ENCODE results near the gene PPP1R12B.
"Not testable (repeated sequence)": the region's sequence is repeated elsewhere in the genome, so short reads cannot be mapped to it uniquely, and the experiment has no call there.

Gene PPP1R12B

GRCh38 chr1:202540448-202540847 is 191.9 kb downstream of the PPP1R12B start:
- Histone ChIP-seq H3K4me2 (ENCODE audit: low read length) (no peak overlapping the region), H3K36me3 (ENCODE audit: control insufficient read depth, low read length) (no peaks in the 10 kb centered on the region), H3K27me3 (ENCODE audit: control insufficient read depth, low read length) (no peaks in the 10 kb centered on the region), H3K27ac (ENCODE audit: low read depth, low read length) (no peak overlapping the region), H3K9me2 (replicated peaks; ENCODE audit: control insufficient read depth, low read length) (no peaks in the 10 kb centered on the region), H3K4me1 (ENCODE audit: control insufficient read depth, low read length) (no peaks in the 10 kb centered on the region), H3F3A (ENCODE audit: control insufficient read depth, insufficient read depth) (no peaks in the 10 kb centered on the region), H3K79me2 (ENCODE audit: control insufficient read depth, low read length) (no peaks in the 10 kb centered on the region), H3K9me3 (ENCODE audit: control insufficient read depth, insufficient read depth, low read length) (no peaks in the 10 kb centered on the region), H3K4me3 (ENCODE audit: low read length) (no peak overlapping the region), H4K20me1 (ENCODE audit: control insufficient read depth, insufficient read depth, low read depth, low read length) (no peaks in the 10 kb centered on the region)
- TF ChIP-seq, protein P1, sequence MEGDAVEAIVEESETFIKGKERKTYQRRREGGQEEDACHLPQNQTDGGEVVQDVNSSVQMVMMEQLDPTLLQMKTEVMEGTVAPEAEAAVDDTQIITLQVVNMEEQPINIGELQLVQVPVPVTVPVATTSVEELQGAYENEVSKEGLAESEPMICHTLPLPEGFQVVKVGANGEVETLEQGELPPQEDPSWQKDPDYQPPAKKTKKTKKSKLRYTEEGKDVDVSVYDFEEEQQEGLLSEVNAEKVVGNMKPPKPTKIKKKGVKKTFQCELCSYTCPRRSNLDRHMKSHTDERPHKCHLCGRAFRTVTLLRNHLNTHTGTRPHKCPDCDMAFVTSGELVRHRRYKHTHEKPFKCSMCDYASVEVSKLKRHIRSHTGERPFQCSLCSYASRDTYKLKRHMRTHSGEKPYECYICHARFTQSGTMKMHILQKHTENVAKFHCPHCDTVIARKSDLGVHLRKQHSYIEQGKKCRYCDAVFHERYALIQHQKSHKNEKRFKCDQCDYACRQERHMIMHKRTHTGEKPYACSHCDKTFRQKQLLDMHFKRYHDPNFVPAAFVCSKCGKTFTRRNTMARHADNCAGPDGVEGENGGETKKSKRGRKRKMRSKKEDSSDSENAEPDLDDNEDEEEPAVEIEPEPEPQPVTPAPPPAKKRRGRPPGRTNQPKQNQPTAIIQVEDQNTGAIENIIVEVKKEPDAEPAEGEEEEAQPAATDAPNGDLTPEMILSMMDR (IDR thresholded peaks at IDR 0.05; ENCODE audit: low read depth, low read length, poor library complexity, severe bottlenecking) = no peak
- TF ChIP-seq EZH2phosphoT487 (IDR thresholded peaks at IDR 0.05; ENCODE audit: borderline replicate concordance, low read length) = no peak

GRCh38 chr1:202540858-202541257 is 192.4 kb downstream of the PPP1R12B start:
- not testable (repeated sequence) for H3K9me2 ChIP-seq (replicated peaks; ENCODE audit: control insufficient read depth, low read length); H3K9me3 ChIP-seq (ENCODE audit: control insufficient read depth, insufficient read depth, low read length); H3K27me3 ChIP-seq (ENCODE audit: control insufficient read depth, low read length); H3K27ac ChIP-seq (ENCODE audit: low read depth, low read length); H3K4me1 ChIP-seq (ENCODE audit: control insufficient read depth, low read length); H3K4me2 ChIP-seq (ENCODE audit: low read length); H3K79me2 ChIP-seq (ENCODE audit: control insufficient read depth, low read length); H3F3A ChIP-seq (ENCODE audit: control insufficient read depth, insufficient read depth); H3K36me3 ChIP-seq (ENCODE audit: control insufficient read depth, low read length); H4K20me1 ChIP-seq (ENCODE audit: control insufficient read depth, insufficient read depth, low read depth, low read length); H3K4me3 ChIP-seq (ENCODE audit: low read length)

DNA sequence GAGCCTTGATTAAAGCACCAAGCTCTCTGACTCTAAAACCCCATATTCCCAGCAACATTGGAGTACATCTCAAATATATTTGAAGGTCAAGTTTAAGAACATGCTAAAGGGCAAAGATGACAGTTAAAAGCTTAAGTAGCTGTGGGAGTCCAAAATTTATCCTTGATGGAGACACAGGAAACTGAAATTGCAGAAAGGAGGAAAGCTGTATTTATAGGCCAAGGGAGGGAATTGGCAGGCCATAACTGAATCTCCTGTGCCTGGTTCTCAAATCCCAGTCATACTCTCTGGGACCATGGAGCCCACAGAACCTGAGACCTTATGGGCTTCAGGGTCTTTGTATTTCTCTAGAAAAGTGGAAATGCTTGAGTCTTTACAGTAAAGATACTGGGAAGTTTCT is 193.9 kb downstream of the PPP1R12B start:
- not testable (repeated sequence) for H3K4me3 ChIP-seq (ENCODE audit: low read length); H3K4me1 ChIP-seq (ENCODE audit: control insufficient read depth, low read length); H3K27ac ChIP-seq (ENCODE audit: low read depth, low read length); H4K20me1 ChIP-seq (ENCODE audit: control insufficient read depth, insufficient read depth, low read depth, low read length); H3K9me3 ChIP-seq (ENCODE audit: control insufficient read depth, insufficient read depth, low read length); H3K4me2 ChIP-seq (ENCODE audit: low read length); H3K9me2 ChIP-seq (replicated peaks; ENCODE audit: control insufficient read depth, low read length); H3F3A ChIP-seq (ENCODE audit: control insufficient read depth, insufficient read depth); H3K36me3 ChIP-seq (ENCODE audit: control insufficient read depth, low read length); H3K27me3 ChIP-seq (ENCODE audit: control insufficient read depth, low read length); H3K79me2 ChIP-seq (ENCODE audit: control insufficient read depth, low read length)

DNA sequence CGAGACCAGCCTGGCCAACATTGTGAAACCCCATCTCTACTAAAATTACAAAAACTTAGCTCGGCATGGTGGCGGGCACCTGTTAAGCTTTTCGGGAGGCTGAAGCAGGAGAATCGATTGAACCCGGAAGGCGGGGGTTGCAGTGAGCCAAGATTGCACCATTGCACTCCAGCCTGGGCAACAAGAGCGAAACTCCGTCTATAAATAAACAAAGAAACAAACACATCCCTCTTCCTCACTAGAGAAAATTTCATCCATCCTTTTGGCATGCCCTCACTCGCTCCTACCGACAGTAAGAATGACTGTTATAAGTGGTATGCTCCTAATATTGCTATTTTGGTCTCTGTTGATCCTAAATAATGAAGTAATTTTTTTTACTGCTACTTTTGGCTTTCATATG is 195.0 kb downstream of the PPP1R12B start:
- not testable (repeated sequence) for H4K20me1 ChIP-seq (ENCODE audit: control insufficient read depth, insufficient read depth, low read depth, low read length); H3K36me3 ChIP-seq (ENCODE audit: control insufficient read depth, low read length); H3F3A ChIP-seq (ENCODE audit: control insufficient read depth, insufficient read depth); H3K9me2 ChIP-seq (replicated peaks; ENCODE audit: control insufficient read depth, low read length); H3K79me2 ChIP-seq (ENCODE audit: control insufficient read depth, low read length); H3K27ac ChIP-seq (ENCODE audit: low read depth, low read length); H3K9me3 ChIP-seq (ENCODE audit: control insufficient read depth, insufficient read depth, low read length); H3K27me3 ChIP-seq (ENCODE audit: control insufficient read depth, low read length); H3K4me1 ChIP-seq (ENCODE audit: control insufficient read depth, low read length); H3K4me2 ChIP-seq (ENCODE audit: low read length); H3K4me3 ChIP-seq (ENCODE audit: low read length)

DNA sequence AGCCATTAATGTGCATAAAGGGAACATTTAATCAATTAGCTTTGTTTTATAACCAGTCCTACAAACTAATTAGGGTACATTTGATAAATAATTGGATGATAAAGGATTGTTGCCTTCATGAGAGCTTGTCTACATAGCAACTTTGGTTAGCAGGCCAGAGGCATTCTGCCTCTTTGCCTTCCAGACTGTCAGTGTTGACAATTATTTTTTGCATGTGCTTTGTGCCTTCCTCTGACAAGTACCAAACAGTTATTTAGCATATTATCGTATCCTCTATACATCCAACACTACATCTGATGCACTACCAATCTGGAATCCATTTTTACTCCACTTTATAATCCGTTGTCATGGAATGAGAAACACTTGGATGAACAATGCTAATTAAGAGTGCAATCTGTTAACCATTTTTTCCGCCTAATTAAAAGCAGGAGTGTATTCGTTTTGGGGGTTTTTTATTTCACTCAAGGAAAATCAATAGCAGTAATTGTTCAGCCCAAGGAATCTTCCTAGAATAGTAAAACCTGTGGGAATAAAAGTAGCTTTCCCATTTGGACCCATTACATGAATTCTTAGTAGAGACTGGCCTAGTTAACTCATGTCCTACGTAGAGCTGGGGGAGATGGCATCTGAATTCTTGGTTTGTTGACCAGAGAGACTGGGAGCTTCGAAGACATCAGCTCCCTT is 196.4 kb downstream of the PPP1R12B start:
- not testable (repeated sequence) for H3K36me3 ChIP-seq (ENCODE audit: control insufficient read depth, low read length); H3K4me1 ChIP-seq (ENCODE audit: control insufficient read depth, low read length); H3K9me3 ChIP-seq (ENCODE audit: control insufficient read depth, insufficient read depth, low read length)

DNA sequence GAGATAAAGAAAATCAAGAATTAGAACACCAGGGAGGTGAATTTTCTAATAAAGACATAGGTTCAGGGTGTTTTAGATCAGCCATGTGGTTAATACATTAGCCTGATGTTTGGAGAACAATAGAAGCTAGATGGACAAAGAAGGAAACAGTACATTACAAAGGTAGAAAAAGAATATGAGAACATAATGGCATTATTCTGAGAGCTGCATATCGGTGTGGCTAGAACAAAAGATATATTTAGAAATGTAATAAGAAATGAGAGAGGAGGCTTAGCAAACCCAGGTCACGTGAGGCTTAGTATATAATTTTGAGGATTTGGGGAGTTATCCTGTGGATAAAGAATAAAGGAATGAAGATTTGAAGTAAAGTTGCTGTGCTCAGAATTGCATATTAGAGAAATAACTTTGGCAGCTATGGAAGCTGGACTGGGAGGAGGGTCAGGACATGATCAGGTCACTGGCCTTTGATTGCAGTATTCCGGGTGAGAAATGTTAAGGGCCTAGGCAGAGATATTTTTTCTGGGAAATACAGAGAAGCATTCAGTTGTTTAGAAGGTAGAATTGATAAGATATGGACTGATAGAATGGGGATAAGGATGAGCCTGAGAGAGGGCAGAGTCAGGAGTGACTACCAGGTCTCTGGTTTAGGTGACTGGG is 197.3 kb downstream of the PPP1R12B start:
- not testable (repeated sequence) for H3K4me1 ChIP-seq (ENCODE audit: control insufficient read depth, low read length); H3K79me2 ChIP-seq (ENCODE audit: control insufficient read depth, low read length); H3K9me2 ChIP-seq (replicated peaks; ENCODE audit: control insufficient read depth, low read length); H3K4me2 ChIP-seq (ENCODE audit: low read length); H3K4me3 ChIP-seq (ENCODE audit: low read length); H4K20me1 ChIP-seq (ENCODE audit: control insufficient read depth, insufficient read depth, low read depth, low read length); H3K9me3 ChIP-seq (ENCODE audit: control insufficient read depth, insufficient read depth, low read length); H3K36me3 ChIP-seq (ENCODE audit: control insufficient read depth, low read length); H3K27me3 ChIP-seq (ENCODE audit: control insufficient read depth, low read length); H3K27ac ChIP-seq (ENCODE audit: low read depth, low read length); H3F3A ChIP-seq (ENCODE audit: control insufficient read depth, insufficient read depth)

More for the DNA sequence above, 196.4 kb downstream of the PPP1R12B start:
- H3K27me3 ChIP-seq (ENCODE audit: control insufficient read depth, low read length); H3K4me2 ChIP-seq (ENCODE audit: low read length); H3K27ac ChIP-seq (ENCODE audit: low read depth, low read length); H3K9me2 ChIP-seq (replicated peaks; ENCODE audit: control insufficient read depth, low read length); H3K79me2 ChIP-seq (ENCODE audit: control insufficient read depth, low read length); H3K4me3 ChIP-seq (ENCODE audit: low read length); H3F3A ChIP-seq (ENCODE audit: control insufficient read depth, insufficient read depth); H4K20me1 ChIP-seq (ENCODE audit: control insufficient read depth, insufficient read depth, low read depth, low read length): not testable (repeated sequence)

DNA sequence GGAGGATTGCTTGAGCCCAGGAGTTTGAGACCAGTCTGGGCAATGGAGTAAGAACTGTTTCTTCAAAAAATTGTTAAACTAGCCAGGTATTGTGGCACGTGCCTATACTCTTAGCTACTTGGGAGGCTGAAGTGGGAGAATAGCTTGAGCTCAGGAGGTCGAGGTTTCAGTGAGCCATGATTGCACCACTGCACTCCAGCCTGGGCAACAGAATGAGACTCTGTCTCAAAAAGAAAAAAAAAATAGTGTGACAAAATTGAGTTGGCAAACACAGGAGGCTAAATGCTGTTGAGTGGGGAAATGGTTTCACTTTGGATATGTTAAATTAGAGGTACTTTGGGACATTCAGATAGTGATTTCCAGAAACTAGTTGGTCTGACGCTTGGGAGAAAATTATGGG is 197.9 kb downstream of the PPP1R12B start:
- not testable (repeated sequence) for H3K4me2 ChIP-seq (ENCODE audit: low read length); H3K27ac ChIP-seq (ENCODE audit: low read depth, low read length); H3K79me2 ChIP-seq (ENCODE audit: control insufficient read depth, low read length); H3K4me1 ChIP-seq (ENCODE audit: control insufficient read depth, low read length); H3F3A ChIP-seq (ENCODE audit: control insufficient read depth, insufficient read depth); H3K36me3 ChIP-seq (ENCODE audit: control insufficient read depth, low read length); H3K27me3 ChIP-seq (ENCODE audit: control insufficient read depth, low read length); H3K4me3 ChIP-seq (ENCODE audit: low read length); H4K20me1 ChIP-seq (ENCODE audit: control insufficient read depth, insufficient read depth, low read depth, low read length); H3K9me2 ChIP-seq (replicated peaks; ENCODE audit: control insufficient read depth, low read length); H3K9me3 ChIP-seq (ENCODE audit: control insufficient read depth, insufficient read depth, low read length)
